Fibroblast of skin of right biceps (primary cell): ENCODE results near the gene CSAG1.
"Not testable (repeated sequence)": the region's sequence is repeated elsewhere in the genome, so short reads cannot be mapped to it uniquely, and the experiment has no call there.

Source experiments
- DNase-seq: peaks from one replicate; pipeline ENCODE4 v3.0.0-alpha.2; 2013

CSAG1 gene

GRCh38 chrX:152733261-152733975 lies at the start of gene CSAG1, which contains the start of gene MAGEA12:
Gene CSAG1 (minus strand): TSS chrX:152733721. CDS start chrX:152732460, 1,261 bp downstream.
Gene MAGEA12 (plus strand): TSS chrX:152733757. CDS start chrX:152736162, 2,405 bp downstream.
- DNase-seq = no peak

GRCh38 chrX:152769549-152770289 lies 36.2 kb upstream of the CSAG1 start, which contains the start of gene MAGEA6:
Gene MAGEA6 (minus strand): TSS chrX:152769689. CDS start chrX:152767650, 2,039 bp downstream.
- not testable (repeated sequence) for DNase-seq

GRCh38 chrX:152766562-152766961 lies 33.0 kb upstream of the CSAG1 start:
- not testable (repeated sequence) for DNase-seq

GRCh38 chrX:152761582-152761981 lies 28.1 kb upstream of the CSAG1 start:
- not testable (repeated sequence) for DNase-seq

GRCh38 chrX:152759544-152759943 lies 26.0 kb upstream of the CSAG1 start:
- not testable (repeated sequence) for DNase-seq

- DNase-seq = not testable (repeated sequence)
Measured at GRCh38 chrX:152758918-152759317, 25.4 kb upstream of the CSAG1 start, which contains the start of gene CSAG3. Gene CSAG3 (plus strand): TSS chrX:152759218.

GRCh38 chrX:152754871-152755270 lies 21.4 kb upstream of the CSAG1 start:
- not testable (repeated sequence) for DNase-seq

GRCh38 chrX:152753686-152754650 lies 20.4 kb upstream of the CSAG1 start, which contains the start of gene MAGEA2:
Gene MAGEA2 (minus strand): TSS chrX:152753842. CDS start chrX:152751363, 2,479 bp downstream.
- not testable (repeated sequence) for DNase-seq

- no peak for DNase-seq
Measured at GRCh38 chrX:152738560-152738959, 5.0 kb upstream of the CSAG1 start.

GRCh38 chrX:152736528-152736927 lies 3.0 kb upstream of the CSAG1 start:
- DNase-seq = not testable (repeated sequence)

- DNase-seq = no peak
Measured at GRCh38 chrX:152735860-152736511, 2.5 kb upstream of the CSAG1 start.

GRCh38 chrX:152735101-152735500 lies 1.6 kb upstream of the CSAG1 start:
- DNase-seq = no peak

- not testable (repeated sequence) for DNase-seq
Measured at GRCh38 chrX:152734143-152734858, 780 bp upstream of the CSAG1 start.

- no peak for DNase-seq
Measured at GRCh38 chrX:152725409-152725808, 8.1 kb downstream of the CSAG1 start.

- DNase-seq = not testable (repeated sequence)
Measured at GRCh38 chrX:152713815-152714787, 19.4 kb downstream of the CSAG1 start, which contains the start of gene MAGEA2B. Gene MAGEA2B (plus strand): TSS chrX:152714628. CDS start chrX:152717107, 2,479 bp downstream.

GRCh38 chrX:152713195-152713594 lies 20.3 kb downstream of the CSAG1 start:
- not testable (repeated sequence) for DNase-seq

GRCh38 chrX:152709173-152709572 lies 24.3 kb downstream of the CSAG1 start, which contains the start of gene CSAG2:
Gene CSAG2 (minus strand): TSS chrX:152709273. CDS start chrX:152709112, 161 bp downstream.
- DNase-seq = not testable (repeated sequence)

- DNase-seq = not testable (repeated sequence)
Measured at GRCh38 chrX:152706500-152706899, 27.0 kb downstream of the CSAG1 start.

GRCh38 chrX:152700390-152700789 lies 33.1 kb downstream of the CSAG1 start:
- DNase-seq = not testable (repeated sequence)
